Kidney glomerular epithelial cell (primary cell): ENCODE results near the gene SLC35A5.
A peak's percentile ranks its signal among the peaks of the same experiment; 100 is the strongest.

Source experiments
- DNase-seq: peaks from one replicate; lab custom pipeline; 2025; lab: John Stamatoyannopoulos, UW

Gene SLC35A5

DNA sequence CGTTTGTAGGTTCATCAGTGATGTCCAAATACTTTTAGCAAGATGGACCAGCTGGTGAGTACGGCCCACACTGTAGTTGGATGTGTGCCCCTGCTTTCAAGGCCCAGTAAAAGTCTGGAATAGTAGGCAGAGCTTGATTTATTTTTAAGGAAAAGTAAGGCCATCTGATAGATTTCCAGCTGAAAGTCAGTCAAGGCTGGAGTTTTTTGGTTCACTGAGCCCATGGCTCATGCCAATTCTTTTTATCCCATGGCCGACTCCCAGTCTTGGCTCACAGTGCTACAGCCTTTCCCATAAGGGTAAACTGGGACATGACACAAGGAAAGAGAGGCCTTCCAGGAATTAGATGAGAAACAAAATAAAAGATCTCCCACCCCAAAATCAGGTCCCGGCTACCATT, 65.6 kb downstream of the SLC35A5 start:
- no peak for DNase-seq

- no peak for DNase-seq
These were observed 66.1 kb downstream of the SLC35A5 start for GRCh38 chr3:112627919-112628466.

GRCh38 chr3:112629425-112629824, 67.6 kb downstream of the SLC35A5 start:
- peak; percentile 54 for DNase-seq

GRCh38 chr3:112631257-112631656, 69.4 kb downstream of the SLC35A5 start:
- no peak for DNase-seq

- DNase-seq = no peak
These were observed 70.8 kb downstream of the SLC35A5 start for GRCh38 chr3:112632596-112632995.

DNA sequence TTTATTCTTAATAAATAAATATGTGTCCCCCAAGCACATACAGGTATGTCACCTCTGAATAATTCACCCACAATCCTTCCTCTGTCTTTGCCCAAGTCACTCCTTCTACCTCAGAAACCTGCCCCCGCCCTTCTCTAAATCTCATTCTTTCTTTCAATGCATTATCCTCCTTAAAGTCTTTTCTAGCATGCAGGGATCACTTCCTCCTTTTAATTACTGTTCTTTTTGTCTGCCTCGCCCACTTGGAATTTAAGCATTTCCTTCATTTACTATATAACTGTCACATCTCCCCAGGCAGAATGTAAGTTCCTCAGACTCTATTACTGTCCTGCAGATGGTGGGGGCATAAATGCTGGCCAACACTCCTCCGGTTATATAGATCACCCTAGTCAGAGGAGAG, 71.3 kb downstream of the SLC35A5 start:
- DNase-seq = no peak

- no peak for DNase-seq
These were observed 71.9 kb downstream of the SLC35A5 start for GRCh38 chr3:112633757-112634156.

DNA sequence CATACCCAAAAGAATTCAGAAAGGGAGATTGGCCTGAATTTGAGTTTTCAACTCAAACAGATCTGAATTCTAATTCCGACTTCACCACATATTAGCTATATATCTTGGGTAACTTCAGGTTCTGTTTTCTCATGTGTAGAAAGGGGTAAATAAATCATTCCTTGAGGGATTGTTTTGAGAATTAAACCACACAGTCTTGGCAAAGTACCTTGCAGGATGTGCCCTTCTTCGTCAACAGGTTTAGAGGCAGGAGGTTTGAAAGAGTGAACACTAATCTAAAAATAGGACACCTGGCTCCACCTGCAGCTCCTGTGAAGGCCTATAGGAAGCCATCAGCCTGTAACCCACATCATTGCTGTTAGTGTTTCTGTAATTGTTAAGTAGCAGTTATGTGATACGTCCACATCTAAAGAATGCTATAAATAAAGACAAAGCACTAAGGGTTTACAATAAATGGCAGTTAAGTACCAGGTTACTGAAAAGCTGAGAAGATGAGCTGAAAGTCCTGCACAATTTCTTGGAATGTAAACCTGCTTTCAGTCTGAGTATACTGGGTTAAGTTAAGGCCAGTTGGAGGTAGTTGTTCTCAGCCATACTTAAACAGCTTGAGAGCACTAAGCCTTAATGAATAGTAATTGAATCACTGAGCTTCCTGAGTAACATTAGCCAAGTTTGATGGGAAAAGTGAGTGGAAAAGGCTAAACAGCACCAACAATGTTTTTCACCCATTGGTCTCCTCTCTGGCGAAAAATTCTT, 73.1 kb downstream of the SLC35A5 start:
- no peak for DNase-seq
